Right atrium auricular region (tissue), 2 donors: ENCODE measurements around the gene MLPH. TPM values are rescaled to one million over a fixed set of nuclear protein-coding genes. Genes with fewer than 3 reads are reported as not detected.

Source experiments
- DNase-seq: peaks from one replicate; pipeline ENCODE4 v3.0.0-alpha.2; 2019; ENCODE audit warnings: low spot score
- H3K27ac ChIP-seq, 2 donors: fragments of 200-600 bp; sonication (generic); 1 replicate in 1 of 2; 2 replicates in 1 of 2; pipeline ENCODE4 v1.5.1; 2016 to 2019
- H3K27me3 ChIP-seq, 2 donors: fragments of 200-600 bp; sonication (generic); one replicate each; pipeline versions ENCODE4 v1.5.1 to v1.6.0; 2017 to 2019
- H3K36me3 ChIP-seq: fragments of 200-600 bp; sonication (generic); one replicate; pipeline ENCODE4 v1.5.1; 2016
- H3K4me1 ChIP-seq, 2 donors: fragments of 200-600 bp; sonication (generic); one replicate each; pipeline versions ENCODE4 v1.5.1 to v1.6.0; 2017 to 2019
- H3K4me3 ChIP-seq, 2 donors: fragments of 200-600 bp; sonication (generic); 1 replicate in 1 of 2; 2 replicates in 1 of 2; pipeline ENCODE4 v1.5.1; 2017 to 2019; ENCODE audit warnings: mild to moderate bottlenecking in 1 of 2, moderate library complexity in 1 of 2
- H3K9me3 ChIP-seq, 2 donors: fragments of 200-600 bp; sonication (generic); one replicate each; pipeline ENCODE4 v1.5.1; 2019
- total RNA-seq, 2 donors: library from RNA; depleted of rRNA; stranded (reverse); fragments of >200 nt; gene quantifications; one replicate each; pipeline ENCODE4 v1.1.0, GENCODE V29; 2016
- TF ChIP-seq, protein P1 (sequence below), 2 donors: fragments of 200-600 bp; sonication (generic); IDR thresholded peaks; one replicate each; pipeline ENCODE4 v1.5.1; 2019; ENCODE audit warnings: antibody characterized with exemption in 2 of 2

MLPH gene
- total RNA-seq, 2 donors from 2014 or later, result 27.1 to 108 TPM

DNA sequence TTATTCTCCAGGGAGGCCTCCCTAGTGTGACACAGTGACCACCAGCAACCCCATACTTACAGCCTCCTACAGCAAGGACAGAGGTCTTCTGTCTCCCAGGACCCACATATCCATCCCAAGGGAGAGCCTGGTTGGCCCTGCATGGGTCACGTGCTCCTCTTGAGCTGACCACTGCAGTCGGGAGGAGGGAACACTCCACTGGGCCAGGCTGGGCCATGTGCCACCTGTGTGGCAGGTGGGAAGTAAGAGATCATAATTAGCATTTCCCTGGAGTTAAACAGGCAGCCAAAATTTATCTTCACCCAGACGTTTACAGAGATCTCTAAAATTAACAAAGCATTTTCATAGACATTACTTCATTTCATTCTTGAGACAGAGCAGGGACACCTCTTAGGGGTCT, 33.4 kb upstream of the MLPH start:
- DNase-seq, result no peak
- H3K4me1 ChIP-seq, result peaks cover 0 to 56% of the 10 kb centered on the region in 2 donors
- no peak overlapping the region for H3K27ac ChIP-seq

DNA sequence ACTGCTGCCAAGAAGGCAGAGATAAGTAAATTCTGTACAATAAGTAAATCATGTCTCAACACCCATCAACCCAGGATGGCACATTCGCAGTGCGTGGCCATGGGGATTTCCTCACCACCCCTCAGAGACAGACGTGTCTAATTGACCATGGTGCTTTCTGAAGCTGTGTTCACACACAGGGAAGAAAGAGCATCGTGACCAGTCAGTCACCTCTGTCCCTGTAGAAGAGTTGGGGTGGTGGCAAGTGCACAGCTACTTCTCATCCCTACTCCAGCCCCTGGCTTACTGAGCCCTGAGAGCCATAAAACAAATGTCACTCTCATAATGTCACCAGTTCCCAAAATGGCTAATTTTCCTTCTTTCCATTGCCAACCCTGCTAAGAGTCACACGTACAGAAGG, 31.3 kb upstream of the MLPH start:
- TF ChIP-seq, protein P1, sequence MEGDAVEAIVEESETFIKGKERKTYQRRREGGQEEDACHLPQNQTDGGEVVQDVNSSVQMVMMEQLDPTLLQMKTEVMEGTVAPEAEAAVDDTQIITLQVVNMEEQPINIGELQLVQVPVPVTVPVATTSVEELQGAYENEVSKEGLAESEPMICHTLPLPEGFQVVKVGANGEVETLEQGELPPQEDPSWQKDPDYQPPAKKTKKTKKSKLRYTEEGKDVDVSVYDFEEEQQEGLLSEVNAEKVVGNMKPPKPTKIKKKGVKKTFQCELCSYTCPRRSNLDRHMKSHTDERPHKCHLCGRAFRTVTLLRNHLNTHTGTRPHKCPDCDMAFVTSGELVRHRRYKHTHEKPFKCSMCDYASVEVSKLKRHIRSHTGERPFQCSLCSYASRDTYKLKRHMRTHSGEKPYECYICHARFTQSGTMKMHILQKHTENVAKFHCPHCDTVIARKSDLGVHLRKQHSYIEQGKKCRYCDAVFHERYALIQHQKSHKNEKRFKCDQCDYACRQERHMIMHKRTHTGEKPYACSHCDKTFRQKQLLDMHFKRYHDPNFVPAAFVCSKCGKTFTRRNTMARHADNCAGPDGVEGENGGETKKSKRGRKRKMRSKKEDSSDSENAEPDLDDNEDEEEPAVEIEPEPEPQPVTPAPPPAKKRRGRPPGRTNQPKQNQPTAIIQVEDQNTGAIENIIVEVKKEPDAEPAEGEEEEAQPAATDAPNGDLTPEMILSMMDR (IDR thresholded peaks at IDR 0.05), result no peak
- H3K36me3 ChIP-seq, result no peaks in the 10 kb centered on the region
- H3K27me3 ChIP-seq, result no peaks in the 10 kb centered on the region
- no peaks in the 10 kb centered on the region for H3K9me3 ChIP-seq
- no peak overlapping the region for H3K4me3 ChIP-seq
- peaks cover 0 to 35% of the 10 kb centered on the region in 2 donors for H3K4me1 ChIP-seq
- DNase-seq, result no peak
- H3K27ac ChIP-seq, result peak overlapping the region; percentile 54 to 76

More for the DNA sequence above, 33.4 kb upstream of the MLPH start:
- TF ChIP-seq, protein P1 (IDR thresholded peaks at IDR 0.05), result no peak
- Histone ChIP-seq H3K4me3 (no peak overlapping the region), H3K9me3 (no peaks in the 10 kb centered on the region), H3K27me3 (no peaks in the 10 kb centered on the region), H3K36me3 (no peaks in the 10 kb centered on the region)

DNA sequence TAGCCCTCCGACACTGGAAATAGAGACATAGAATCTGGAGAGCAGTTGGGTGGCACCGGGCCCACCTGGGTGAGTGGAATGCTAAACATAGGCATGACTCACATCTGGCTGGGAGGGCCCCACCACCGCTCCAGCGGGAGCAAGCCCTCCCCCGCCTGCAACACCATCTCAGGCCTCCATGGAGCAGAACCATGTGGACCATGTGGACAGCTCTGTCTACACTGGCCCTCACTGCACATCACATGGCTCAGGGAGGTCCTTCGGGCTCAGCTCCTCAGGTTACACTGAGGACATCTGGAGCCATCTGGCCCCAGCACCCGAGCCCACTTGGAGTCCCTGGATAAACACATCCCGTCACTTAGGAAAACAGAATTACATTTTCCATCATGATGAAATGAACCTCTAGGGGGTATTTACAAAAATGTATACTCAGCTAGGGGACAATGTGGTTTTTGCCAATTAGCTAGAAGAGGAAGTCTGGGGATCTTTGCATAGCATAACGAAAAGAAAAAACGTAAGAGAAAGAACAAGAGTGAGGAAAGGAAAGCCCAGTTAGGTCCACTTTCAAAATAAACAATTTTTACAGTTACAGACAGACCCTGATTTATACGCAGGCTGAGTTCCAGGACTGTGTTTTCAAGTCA, 30.7 kb upstream of the MLPH start:
- TF ChIP-seq, protein P1 (IDR thresholded peaks at IDR 0.05), result peak in 1 of 2 donors; percentile 10
- peak overlapping the region; percentile 54 to 76 for H3K27ac ChIP-seq

DNA sequence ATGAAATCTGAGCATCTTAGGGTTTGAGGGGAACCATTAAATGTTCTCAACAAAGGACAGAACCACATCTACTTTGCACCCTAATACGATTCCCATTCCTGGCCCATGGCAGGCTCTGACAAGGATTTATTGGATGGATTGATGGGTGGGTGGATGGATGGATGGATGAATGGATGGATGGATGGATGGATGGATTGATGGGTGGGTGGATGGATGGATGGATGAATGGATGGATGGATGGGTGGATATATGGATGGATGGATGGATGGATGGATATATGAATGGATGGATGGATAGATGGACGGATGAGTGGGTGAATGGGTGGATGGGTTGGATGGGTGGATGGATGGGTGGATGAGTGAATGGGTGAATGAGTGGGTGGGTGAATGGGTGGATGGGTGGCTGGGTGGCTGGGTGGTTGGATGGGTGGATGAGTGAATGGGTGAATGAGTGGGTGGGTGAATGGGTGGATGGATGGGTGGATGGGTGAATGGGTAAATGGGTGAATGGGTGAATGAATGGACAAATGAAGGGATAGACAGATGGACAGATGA, 29.6 kb upstream of the MLPH start:
- Histone ChIP-seq H3K27me3 (no peaks in the 10 kb centered on the region), H3K4me1 (peaks cover 0 to 18% of the 10 kb centered on the region in 2 donors), H3K9me3 (no peaks in the 10 kb centered on the region), H3K27ac (no peak overlapping the region), H3K36me3 (no peaks in the 10 kb centered on the region), H3K4me3 (no peak overlapping the region)
- TF ChIP-seq, protein P1 (IDR thresholded peaks at IDR 0.05), result no peak
- no peak for DNase-seq

More for the DNA sequence above, 30.7 kb upstream of the MLPH start:
- Histone ChIP-seq H3K9me3 (no peaks in the 10 kb centered on the region), H3K27me3 (no peaks in the 10 kb centered on the region), H3K4me1 (peaks cover 0 to 30% of the 10 kb centered on the region in 2 donors), H3K4me3 (no peak overlapping the region), H3K36me3 (no peaks in the 10 kb centered on the region)
- peak; percentile 86 for DNase-seq

DNA sequence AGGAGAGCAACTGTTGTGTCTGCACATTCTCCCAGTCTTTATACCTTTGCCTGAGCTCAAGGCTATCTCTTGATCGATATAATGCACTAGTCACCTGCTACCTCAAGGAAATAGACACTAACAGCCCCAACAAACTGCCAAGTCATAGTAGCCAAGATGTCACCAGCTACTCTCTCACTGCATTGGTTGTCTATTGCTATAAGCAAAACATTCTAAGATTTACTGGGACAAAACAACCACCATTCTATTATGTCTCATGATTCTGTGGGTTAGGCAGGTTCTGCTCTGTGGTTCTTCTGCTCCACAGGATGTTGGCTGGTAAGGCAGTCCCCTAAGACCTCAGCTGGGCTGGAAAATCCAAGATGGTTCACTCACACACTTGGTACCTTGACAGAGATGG, 28.5 kb upstream of the MLPH start:
- DNase-seq, result no peak
- Histone ChIP-seq H3K4me1 (peaks cover 0 to 13% of the 10 kb centered on the region in 2 donors), H3K9me3 (no peaks in the 10 kb centered on the region), H3K27ac (no peak overlapping the region), H3K27me3 (no peaks in the 10 kb centered on the region), H3K36me3 (no peaks in the 10 kb centered on the region), H3K4me3 (no peak overlapping the region)
- TF ChIP-seq, protein P1 (IDR thresholded peaks at IDR 0.05), result no peak
